HTERT RPE-1 (cell line): ENCODE measurements around the gene CBX5.
"Not testable (repeated sequence)": the region's sequence is repeated elsewhere in the genome, so short reads cannot be mapped to it uniquely, and the experiment has no call there.

Experiments used
- in situ Hi-C: fragments of 300-500 bp; cut with MboI; formaldehyde crosslinking; loops from 4 replicates; pipeline ENCODE4 v1.14.3; 2020; ENCODE audit warnings: low sequenced_read_pairs

Gene CBX5

GRCh38 chr12:54279632-54280467 is at the start of gene CBX5:
TSS of gene CBX5 (minus strand) at chr12:54280122. CDS start at chr12:54257650, 22,472 bp downstream.
- in situ Hi-C loops = no loop called here

GRCh38 chr12:54328595-54329337 is 48.8 kb upstream of the CBX5 start:
- in situ Hi-C loops = no loop called here

- in situ Hi-C loops = not testable (repeated sequence)
Measured at GRCh38 chr12:54325442-54326109, 45.7 kb upstream of the CBX5 start.

- in situ Hi-C loops = no loop called here
Measured at GRCh38 chr12:54324617-54325441, 44.9 kb upstream of the CBX5 start, which contains the start of gene COPZ1. TSS of gene COPZ1 (plus strand) at chr12:54325131. CDS start at chr12:54325164, 33 bp downstream.

GRCh38 chr12:54321363-54321762 is 41.4 kb upstream of the CBX5 start:
- in situ Hi-C loops = no loop called here

- in situ Hi-C loops = not testable (repeated sequence)
Measured at GRCh38 chr12:54312309-54312708, 32.4 kb upstream of the CBX5 start.

GRCh38 chr12:54311051-54311450 is 31.1 kb upstream of the CBX5 start:
- in situ Hi-C loops = no loop called here

- in situ Hi-C loops = no loop called here
Measured at GRCh38 chr12:54306925-54307741, 27.2 kb upstream of the CBX5 start.

GRCh38 chr12:54304187-54304810 is 24.4 kb upstream of the CBX5 start:
- in situ Hi-C loops = no loop called here

GRCh38 chr12:54303640-54304039 is 23.7 kb upstream of the CBX5 start:
- in situ Hi-C loops = no loop called here

- in situ Hi-C loops = no loop called here
Measured at GRCh38 chr12:54301428-54302048, 21.6 kb upstream of the CBX5 start.

- in situ Hi-C loops = no loop called here
Measured at GRCh38 chr12:54300732-54301427, 21.0 kb upstream of the CBX5 start, which contains the start of gene NFE2. TSS of gene NFE2 (minus strand) at chr12:54301015. CDS start at chr12:54295248, 5,767 bp downstream.

GRCh38 chr12:54300225-54300731 is 20.4 kb upstream of the CBX5 start:
- in situ Hi-C loops = no loop called here

GRCh38 chr12:54299515-54300224 is 19.7 kb upstream of the CBX5 start:
- in situ Hi-C loops = no loop called here

- in situ Hi-C loops = no loop called here
Measured at GRCh38 chr12:54298904-54299303, 19.0 kb upstream of the CBX5 start.

- in situ Hi-C loops = no loop called here
Measured at GRCh38 chr12:54296393-54297099, 16.6 kb upstream of the CBX5 start.
